Subcutaneous adipose tissue (tissue), 4 donors: Measurements from ENCODE around the gene AKAP7. TPM values are rescaled to one million over a fixed set of nuclear protein-coding genes. Genes with fewer than 3 reads are reported as not detected.

Experiments used
- CTCF ChIP-seq: fragments of 450-650 bp; IDR thresholded peaks from one replicate; pipeline ENCODE4 v1.5.1; 2016; ENCODE audit warnings: low read depth, mild to moderate bottlenecking, control low read depth, antibody characterized with exemption, moderate library complexity
- total RNA-seq, 4 donors: library from RNA; depleted of rRNA; stranded (reverse); fragments of >200 nt; gene quantifications; one replicate each; pipeline ENCODE4 v1.1.0, GENCODE V29; 2016

Gene AKAP7
- total RNA-seq, 4 donors from 2014 or later = 8.3 to 26.3 (median 17.2) TPM

- no peak for TF ChIP-seq CTCF
Observed at GRCh38 chr6:131227158-131227543, 91.9 kb downstream of the AKAP7 start.

- no peak for TF ChIP-seq CTCF
Observed at GRCh38 chr6:131231103-131231502, 95.8 kb downstream of the AKAP7 start.

- no peak for TF ChIP-seq CTCF
Observed at GRCh38 chr6:131231891-131232290, 96.6 kb downstream of the AKAP7 start.

GRCh38 chr6:131244942-131245341 lies 109.7 kb downstream of the AKAP7 start:
- no peak for TF ChIP-seq CTCF

GRCh38 chr6:131250122-131250521 lies 114.9 kb downstream of the AKAP7 start:
- no peak for TF ChIP-seq CTCF

- no peak for TF ChIP-seq CTCF
Observed at GRCh38 chr6:131250936-131251335, 115.7 kb downstream of the AKAP7 start.

- no peak for TF ChIP-seq CTCF
Observed at GRCh38 chr6:131251590-131252199, 116.4 kb downstream of the AKAP7 start.
